ENCODE measurements around the gene MECR. TPM values are rescaled to one million over a fixed set of nuclear protein-coding genes. Genes with fewer than 3 reads are reported as not detected.

The MECR gene
- total and polyA plus RNA-seq, 10 of the 15 experiments (the other 5 are each of a cell fraction or from before 2014, with no cell fraction given), result 7.6 to 66.3 (median 38.7) TPM

DNA sequence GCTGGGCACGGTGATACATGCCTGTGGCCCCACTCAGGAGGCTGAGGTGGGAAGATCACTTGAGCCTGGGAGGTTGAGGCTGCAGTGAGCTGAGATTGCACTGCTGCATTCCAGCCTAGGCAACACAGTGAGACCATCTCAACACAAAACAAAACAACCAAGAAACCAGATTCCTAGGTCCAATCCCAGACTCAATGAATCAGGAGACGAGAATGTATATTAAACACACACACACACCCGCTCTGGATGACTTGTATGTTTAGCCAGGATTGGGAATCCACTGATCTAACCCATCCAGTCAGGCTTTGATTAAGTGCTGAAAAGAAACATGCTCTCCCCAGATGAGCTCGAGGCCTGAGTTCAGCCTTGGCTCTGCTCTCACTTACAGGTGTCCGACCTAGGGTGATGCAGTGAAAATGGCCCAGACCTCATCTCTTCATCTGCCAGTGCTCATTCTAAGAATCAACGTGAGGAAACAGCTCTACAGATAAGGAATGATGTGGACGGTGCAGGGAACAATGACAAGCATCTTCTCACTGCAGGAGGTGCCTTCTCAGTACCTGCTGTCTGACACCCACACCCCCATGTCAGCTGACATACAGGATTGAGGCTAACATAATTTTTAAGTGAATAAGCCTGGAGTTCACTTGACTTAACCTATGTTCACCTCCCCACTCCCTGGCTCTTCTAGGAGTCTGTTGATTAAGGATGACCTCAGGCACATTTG, 33.7 kb downstream of the MECR start:
- ChIA-PET POLR2A (interaction anchor here (0.9 to 1.8 kb wide), 2 partner anchors 15 to 315 kb away, joined by 3 to 10 read pairs; partner anchors contain the start of gene SRSF4), CTCF (interaction anchor here (0.6 to 5.2 kb wide), 24 partner anchors 10 to 787 kb away, joined by 3 to 44 read pairs (median 4); partner anchors contain the start of gene SRSF4), SMC1A (ENCODE audit: uncharacterized antibody, unreplicated experiment) (interaction anchor here (0.6 to 8.3 kb wide), 12 partner anchors 11 to 412 kb away, joined by 3 to 127 read pairs (median 4); partner anchors contain the start of gene SRSF4), RAD21 (ENCODE audit: unreplicated experiment) (interaction anchor here (0.7 to 2.0 kb wide), 9 partner anchors 9 to 320 kb away, joined by 3 to 15 read pairs (median 6); partner anchors contain the start of gene SRSF4)
- Histone ChIP-seq H3K4me3 (no peak overlapping the region), H3K9me3 (replicated peaks; ENCODE audit: control insufficient read depth, insufficient read depth, low read length) (no peaks in the 10 kb centered on the region), H3K4me1 (ENCODE audit: control insufficient read depth, insufficient read depth, low read length) (no peaks in the 10 kb centered on the region), H2AFZ (ENCODE audit: control insufficient read depth, low read depth, low read length) (no peak overlapping the region), H3K36me3 (ENCODE audit: control insufficient read depth in 2 of 2, insufficient read depth in 2 of 2, low read length in 1 of 2) (peaks cover 5 to 15% of the 10 kb centered on the region in 2 experiments), H3K27me3 (replicated peaks in 1 of 2; ENCODE audit: control insufficient read depth in 2 of 2, insufficient read depth in 2 of 2, low read length in 1 of 2) (no peaks in the 10 kb centered on the region), H3K27ac (ENCODE audit: control insufficient read depth, insufficient read depth) (no peak overlapping the region), H3K4me2 (ENCODE audit: control insufficient read depth, insufficient read depth) (no peak overlapping the region), H4K20me1 (ENCODE audit: control insufficient read depth, insufficient read depth) (no peaks in the 10 kb centered on the region), H3K9ac (ENCODE audit: control insufficient read depth, insufficient read depth, low read length) (no peak overlapping the region), H3K79me2 (ENCODE audit: control insufficient read depth, insufficient read depth, low read length) (no peaks in the 10 kb centered on the region)
- intact Hi-C loops (cut with micrococcal nuclease; ENCODE audit: unreplicated experiment), result no loop called here
- FAIRE-seq (no peak), ATAC-seq (no peak; the same call in 1 of the 3 replicates), DNase-seq (ENCODE audit: low read depth, low spot score) (no peak)
- 74% methylated on average over 7 of the region's 7 CpGs for WGBS (ENCODE audit: insufficient coverage, insufficient replicate concordance, low lambda C conversion rate, missing lambda C conversion rate)
- no peak for TF ChIP-seq SUPT20H (IDR thresholded peaks at IDR 0.05; ENCODE audit: borderline replicate concordance, control insufficient read depth, low read depth, low read length)
- TF ChIP-seq TCF7 (IDR thresholded peaks at IDR 0.05; ENCODE audit: borderline replicate concordance), result no peak
- no TSS peak for BruUV-seq (replicated peaks)
- in situ Hi-C loops (cut with MboI), result loop anchor here (5.0 kb wide), 2 partner anchors 315 to 415 kb away; no protein-coding TSS in a partner anchor

DNA sequence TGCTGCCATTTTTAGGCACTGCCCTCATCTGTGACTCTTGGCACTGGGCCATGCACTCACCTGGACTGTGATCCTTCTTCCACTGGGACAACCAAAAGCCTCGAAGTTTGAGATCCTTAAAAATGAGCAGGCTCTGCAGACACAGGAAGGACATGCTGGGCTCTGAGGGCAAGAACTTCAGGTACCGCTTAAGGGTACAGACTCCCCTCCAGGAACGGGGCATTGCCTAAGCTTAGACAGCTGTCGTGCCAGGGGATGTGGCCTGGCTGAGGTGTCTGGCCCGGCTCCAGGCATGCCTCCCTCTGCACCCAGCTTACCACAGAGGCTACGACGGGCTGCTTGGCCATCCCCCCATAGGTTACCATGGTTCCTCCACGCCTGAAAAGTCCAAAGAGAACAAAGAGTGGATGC, 34.8 kb downstream of the MECR start:
- Histone ChIP-seq H3K36me3 (ENCODE audit: control insufficient read depth in 2 of 2, insufficient read depth in 2 of 2, low read length in 1 of 2) (peaks cover 5 to 12% of the 10 kb centered on the region in 2 experiments), H4K20me1 (ENCODE audit: control insufficient read depth, insufficient read depth) (no peaks in the 10 kb centered on the region), H3K27ac (ENCODE audit: control insufficient read depth, insufficient read depth) (no peak overlapping the region), H2AFZ (ENCODE audit: control insufficient read depth, low read depth, low read length) (no peak overlapping the region), H3K27me3 (replicated peaks in 1 of 2; ENCODE audit: control insufficient read depth in 2 of 2, insufficient read depth in 2 of 2, low read length in 1 of 2) (no peaks in the 10 kb centered on the region), H3K4me1 (ENCODE audit: control insufficient read depth, insufficient read depth, low read length) (no peaks in the 10 kb centered on the region), H3K79me2 (ENCODE audit: control insufficient read depth, insufficient read depth, low read length) (no peaks in the 10 kb centered on the region), H3K9ac (ENCODE audit: control insufficient read depth, insufficient read depth, low read length) (no peak overlapping the region), H3K4me2 (ENCODE audit: control insufficient read depth, insufficient read depth) (no peak overlapping the region), H3K9me3 (replicated peaks; ENCODE audit: control insufficient read depth, insufficient read depth, low read length) (no peaks in the 10 kb centered on the region), H3K4me3 (no peak overlapping the region)
- ChIA-PET CTCF (interaction anchor here (1.6 to 3.1 kb wide), 3 partner anchors 13 to 319 kb away, joined by 6 to 35 read pairs (median 17); no protein-coding TSS in a partner anchor), RAD21 (ENCODE audit: unreplicated experiment) (interaction anchor here (2.0 kb wide), 1 partner anchor 318 kb away, joined by 6 read pairs; no protein-coding TSS in a partner anchor), POLR2A (interaction anchor here (0.7 kb wide), 1 partner anchor 14 kb away, joined by 3 read pairs; the partner anchor contains the start of gene SRSF4), SMC1A (ENCODE audit: uncharacterized antibody, unreplicated experiment) (interaction anchor here (3.1 kb wide), 1 partner anchor 14 kb away, joined by 23 read pairs; the partner anchor contains the start of gene SRSF4)
- TF ChIP-seq RBBP5 (conservative IDR thresholded peaks at IDR 0.05), result no peak
- BruUV-seq (replicated peaks), result no TSS peak
- WGBS (ENCODE audit: insufficient coverage, insufficient replicate concordance, low lambda C conversion rate, missing lambda C conversion rate), result 69% methylated on average over 8 of the region's 8 CpGs
- ATAC-seq, result no peak
- DNase-seq (ENCODE audit: low read depth, low spot score), result no peak
- no peak for FAIRE-seq
- intact Hi-C loops (cut with micrococcal nuclease; ENCODE audit: unreplicated experiment), result no loop called here
- in situ Hi-C loops (cut with MboI), result loop anchor here (5.0 kb wide), 2 partner anchors 314 to 414 kb away; no protein-coding TSS in a partner anchor
